Measurements from ENCODE around the gene LGR5.
"Not testable (repeated sequence)": the region's sequence is repeated elsewhere in the genome, so short reads cannot be mapped to it uniquely, and the experiment has no call there.

The LGR5 gene

DNA sequence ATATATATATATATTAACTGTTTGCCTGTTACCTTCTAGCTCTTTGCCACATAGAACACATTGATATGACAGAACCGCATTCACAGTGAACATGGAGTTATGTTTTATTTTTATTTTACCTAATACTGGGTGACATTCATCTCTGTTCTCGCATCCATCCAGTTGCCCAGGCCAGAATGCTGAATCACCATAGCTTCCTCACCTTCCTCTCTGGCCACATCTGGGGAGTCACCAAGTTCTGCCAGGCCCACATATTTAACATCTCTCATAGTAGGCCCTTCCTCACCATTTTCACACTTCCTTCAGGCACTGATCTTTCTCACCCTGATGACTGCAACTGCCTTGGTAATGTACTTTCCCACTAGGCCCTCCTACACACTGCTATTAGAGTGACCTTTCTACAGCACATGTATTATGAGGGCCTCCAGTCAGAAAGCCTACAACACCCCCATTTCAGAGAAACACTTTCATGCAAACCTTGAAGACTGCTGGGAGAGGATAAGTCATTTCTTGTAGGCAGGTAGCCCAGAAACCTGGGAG is 106.8 kb downstream of the LGR5 start:
- no peak for DNase-seq

GRCh38 chr12:71548893-71549292 is 109.3 kb downstream of the LGR5 start:
- peak in 1 of 56 donors; percentile 15 for DNase-seq

GRCh38 chr12:71551529-71551928 is 111.9 kb downstream of the LGR5 start:
- peak in 1 of 56 donors; percentile 4 for DNase-seq

DNA sequence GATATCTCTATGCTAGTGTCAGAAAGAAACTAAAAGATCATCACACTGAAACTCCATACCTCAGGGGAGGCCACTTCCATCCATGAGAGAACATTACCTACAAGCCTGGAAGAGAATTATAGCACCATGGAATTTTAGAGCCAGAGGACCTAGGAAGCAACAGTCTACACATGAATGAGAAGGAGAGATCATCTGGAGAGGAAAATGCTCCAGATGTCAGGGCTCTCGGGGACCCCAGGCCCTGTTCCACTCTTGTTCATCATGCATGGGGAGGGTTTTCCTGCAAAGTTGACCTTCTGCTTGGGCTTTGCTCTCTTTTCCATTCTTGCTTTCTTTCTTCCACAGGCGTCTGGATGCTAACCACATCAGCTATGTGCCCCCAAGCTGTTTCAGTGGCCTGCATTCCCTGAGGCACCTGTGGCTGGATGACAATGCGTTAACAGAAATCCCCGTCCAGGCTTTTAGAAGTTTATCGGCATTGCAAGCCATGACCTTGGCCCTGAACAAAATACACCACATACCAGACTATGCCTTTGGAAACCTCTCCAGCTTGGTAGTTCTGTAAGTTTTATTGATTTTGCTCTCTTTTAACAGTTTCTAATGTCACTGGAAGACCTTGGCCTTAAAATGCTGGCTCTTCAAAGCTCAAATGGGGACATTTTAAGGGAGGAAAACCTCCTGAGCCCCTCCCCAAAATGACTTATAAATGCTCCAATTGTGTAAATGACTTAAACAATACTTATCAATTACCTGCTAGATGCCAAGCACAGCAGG is 113.3 kb downstream of the LGR5 start:
- DNase-seq, result no peak

GRCh38 chr12:71555191-71555590 is 115.6 kb downstream of the LGR5 start:
- DNase-seq, result no peak

DNA sequence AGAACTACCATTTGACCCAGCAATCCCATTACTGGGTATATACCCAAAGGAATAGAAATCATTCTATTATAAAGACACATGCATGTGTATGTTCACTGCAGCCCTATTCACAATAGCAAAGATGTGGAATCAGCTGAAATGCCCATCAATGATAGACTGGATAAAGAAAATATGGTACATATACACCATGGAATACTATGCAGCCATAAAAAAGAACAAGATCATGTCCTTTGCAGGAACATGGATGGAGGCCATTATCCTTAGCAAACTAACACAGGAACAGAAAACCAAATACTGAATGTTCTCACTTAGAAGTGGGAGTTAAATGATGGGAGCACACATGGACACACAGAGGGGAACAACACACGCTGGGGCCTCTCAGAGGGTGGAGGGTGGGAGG is 116.2 kb downstream of the LGR5 start:
- DNase-seq, result not testable (repeated sequence)

DNA sequence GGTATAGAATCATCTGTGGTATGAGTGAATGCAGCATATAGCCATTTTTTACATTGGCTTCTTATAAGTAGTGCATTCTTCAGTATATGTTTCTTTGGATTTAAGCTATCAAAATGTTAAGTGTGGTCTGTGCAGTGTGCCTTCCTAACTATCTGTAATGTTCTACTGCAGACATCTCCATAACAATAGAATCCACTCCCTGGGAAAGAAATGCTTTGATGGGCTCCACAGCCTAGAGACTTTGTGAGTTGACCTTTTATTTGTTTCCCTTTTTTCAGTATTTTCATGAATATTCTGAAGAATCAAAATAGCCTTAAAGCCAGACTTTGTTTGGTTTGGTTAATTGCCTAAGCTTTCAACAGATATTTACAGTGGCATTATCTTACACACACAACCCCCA is 116.8 kb downstream of the LGR5 start:
- no peak for DNase-seq

DNA sequence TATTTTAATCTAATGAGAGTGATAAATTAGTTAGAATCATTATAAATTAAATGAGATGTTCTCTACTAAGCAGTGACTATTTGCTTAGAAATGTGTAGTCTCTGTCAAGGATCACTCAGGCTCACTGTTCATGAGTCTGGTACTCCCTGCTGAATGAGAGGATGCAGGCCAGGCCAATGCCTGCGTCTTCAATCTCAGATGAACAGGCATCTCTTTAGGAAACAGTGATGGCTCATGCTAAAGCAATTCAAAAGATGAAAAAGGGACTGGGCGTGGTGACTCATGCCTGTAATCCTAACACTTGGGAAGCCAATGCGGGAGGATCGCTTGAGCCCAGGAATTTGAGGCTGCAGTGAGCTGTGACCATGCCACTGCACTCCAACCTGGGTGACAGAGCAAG is 117.3 kb downstream of the LGR5 start:
- no peak for DNase-seq

- DNase-seq, result no peak
These were observed 118.8 kb downstream of the LGR5 start for GRCh38 chr12:71558445-71558844.

DNA sequence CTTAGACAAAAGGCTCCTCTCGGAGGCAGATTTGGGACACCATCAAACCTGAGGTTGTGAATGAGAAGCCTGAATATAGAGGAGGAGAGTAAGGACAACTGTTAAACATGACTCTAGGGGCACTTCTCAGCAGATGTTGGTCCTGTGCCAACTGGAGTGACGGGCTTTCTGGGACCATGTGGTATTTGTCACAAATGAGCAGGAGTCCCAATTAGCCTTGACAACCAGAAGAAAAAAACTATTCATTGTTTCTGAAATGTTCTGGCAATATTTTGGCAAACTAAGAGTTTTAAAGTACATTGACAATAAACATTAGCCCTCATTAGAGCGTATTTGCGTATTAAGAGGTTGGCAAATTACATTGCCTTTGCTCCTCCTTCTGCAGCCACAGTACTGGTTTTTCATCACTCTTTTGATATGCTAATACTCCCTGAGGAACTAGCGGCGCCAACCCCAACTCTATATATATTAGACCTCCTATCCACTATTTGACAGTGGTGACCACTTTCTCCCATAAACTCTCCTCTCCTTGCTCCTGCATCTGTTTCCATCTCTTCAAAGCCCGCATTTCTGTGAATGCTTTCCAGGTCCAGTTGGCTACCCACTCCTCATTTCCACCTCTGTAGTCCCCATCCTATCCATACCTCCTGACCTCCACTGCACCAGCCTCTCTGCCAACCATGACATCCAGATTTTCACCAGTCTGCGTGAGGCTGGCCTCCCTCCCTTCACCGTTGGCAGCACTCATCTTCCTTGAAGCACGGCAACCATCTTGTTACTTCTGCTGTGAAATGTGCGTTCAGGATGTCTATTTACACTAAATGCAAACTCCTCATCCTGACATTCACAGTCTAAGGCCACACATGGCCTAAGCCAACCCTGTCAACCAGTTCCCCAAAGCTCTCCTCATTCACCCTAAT is 123.3 kb downstream of the LGR5 start:
- peak in 2 of 56 donors; percentile 8 to 37 for DNase-seq

DNA sequence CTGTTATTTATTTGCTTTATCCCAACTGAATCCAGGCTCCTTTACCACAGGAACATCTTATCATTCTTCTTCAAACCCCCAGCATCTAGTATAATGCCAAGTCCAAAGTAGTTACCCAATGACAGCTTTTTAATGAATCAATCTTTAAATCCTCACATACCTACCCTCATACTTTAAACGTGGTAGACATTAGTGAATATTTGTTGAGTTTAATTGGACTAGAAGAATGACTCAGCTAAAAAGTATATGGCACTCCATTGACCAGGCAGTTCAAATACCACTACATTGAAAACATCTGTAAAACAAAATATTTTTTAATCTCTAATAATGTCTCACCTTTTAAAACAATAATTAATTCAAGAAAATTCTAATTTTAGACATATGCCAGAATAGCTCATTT is 125.9 kb downstream of the LGR5 start:
- DNase-seq, result no peak

DNA sequence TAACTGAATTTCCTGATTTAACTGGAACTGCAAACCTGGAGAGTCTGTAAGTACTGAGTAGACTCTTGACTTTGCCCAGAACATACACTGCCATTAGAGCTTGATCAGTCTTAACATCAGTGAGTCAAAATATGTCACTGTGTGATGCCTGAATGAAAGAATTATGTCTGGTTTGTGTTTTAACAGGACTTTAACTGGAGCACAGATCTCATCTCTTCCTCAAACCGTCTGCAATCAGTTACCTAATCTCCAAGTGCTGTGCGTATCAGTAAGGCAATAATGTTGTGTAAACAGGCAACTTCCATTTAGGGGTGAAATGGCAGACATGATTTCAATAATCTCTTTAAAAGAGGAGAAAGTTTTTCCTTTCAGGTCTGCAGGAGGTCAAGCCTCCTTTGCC is 127.1 kb downstream of the LGR5 start:
- no peak for DNase-seq

DNA sequence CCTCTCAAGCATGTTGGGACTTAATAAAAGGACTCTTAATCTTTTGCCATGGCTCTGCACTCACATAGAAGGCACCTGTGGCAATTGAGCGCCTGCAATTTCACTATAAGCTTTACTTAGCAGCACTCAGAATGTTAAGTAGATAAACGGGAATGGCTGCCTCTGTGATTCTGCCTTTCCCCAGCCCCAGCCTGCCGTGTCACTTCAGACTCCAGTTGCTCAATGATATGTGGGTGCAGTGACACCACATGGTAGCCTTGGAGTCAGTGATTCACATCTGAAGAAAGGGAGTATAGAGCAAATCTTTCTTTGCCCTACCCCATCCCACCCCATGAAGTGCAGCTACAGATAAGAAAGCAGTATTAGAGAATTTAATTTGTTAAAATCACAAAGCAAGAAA is 127.9 kb downstream of the LGR5 start:
- peak in 17 of 56 donors; percentile 2 to 36 (median 12) for DNase-seq

DNA sequence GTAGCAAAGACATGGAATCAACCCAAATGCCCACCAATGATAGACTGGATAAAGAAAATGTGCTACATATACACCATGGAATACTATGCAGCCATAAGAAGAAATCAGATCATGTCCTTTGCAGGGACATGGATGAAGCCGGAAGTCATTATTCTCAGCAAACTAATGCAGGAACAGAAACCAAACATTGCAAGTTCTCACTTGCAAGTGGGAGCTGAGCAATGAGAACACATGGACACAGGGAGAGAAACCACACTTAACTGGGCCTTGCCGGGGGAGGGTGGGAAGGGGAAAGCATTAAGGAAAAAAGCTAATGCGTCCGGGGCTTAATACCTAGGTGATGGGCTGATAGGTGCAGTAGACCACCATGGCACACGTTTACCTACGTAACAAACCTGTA is 130.3 kb downstream of the LGR5 start:
- not testable (repeated sequence) for DNase-seq

- DNase-seq, result no peak
These were observed 136.9 kb downstream of the LGR5 start for GRCh38 chr12:71576496-71576895.

DNA sequence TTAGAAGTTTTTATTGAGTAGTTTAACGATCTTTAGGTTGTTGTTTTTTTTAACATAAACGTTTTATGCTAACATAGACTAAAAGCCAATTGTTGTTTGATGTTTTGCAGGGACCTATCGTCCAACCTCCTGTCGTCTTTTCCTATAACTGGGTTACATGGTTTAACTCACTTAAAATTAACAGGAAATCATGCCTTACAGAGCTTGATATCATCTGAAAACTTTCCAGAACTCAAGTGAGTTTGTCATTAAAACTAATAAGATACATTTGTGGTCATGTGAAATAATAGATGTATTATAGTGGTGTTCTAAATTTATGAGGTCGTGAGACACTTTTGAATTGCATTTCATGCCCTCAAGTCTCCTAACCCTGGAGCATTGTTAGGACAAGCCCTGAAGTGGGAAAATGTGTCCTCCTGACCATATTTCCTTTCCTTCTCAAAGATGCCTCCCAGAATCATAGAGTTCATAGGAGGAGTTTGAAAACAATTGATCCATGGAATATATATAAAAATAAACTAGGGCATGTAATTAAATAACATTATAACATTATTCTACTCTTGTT is 139.2 kb downstream of the LGR5 start:
- no peak for DNase-seq

DNA sequence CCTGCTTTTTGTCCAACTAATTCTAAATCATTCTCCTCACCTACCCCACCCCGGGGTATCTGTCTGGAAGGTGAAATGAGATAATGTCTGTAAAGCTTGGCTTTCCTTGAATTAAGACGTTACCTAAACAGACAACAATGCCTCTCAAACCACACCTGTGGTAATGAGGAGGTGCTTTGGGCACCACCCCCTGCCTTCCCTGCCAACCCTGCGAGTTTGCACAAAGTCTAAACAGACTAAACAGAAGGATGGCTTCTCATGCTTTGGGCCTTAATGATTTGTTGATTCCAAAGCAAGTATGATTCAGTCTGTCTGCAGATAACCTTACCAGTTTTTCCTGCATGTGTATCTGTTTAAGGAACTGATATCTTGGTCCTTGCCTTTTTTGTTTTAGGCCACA is 141.6 kb downstream of the LGR5 start:
- DNase-seq, result no peak

- DNase-seq, result no peak
These were observed 143.3 kb downstream of the LGR5 start for GRCh38 chr12:71582925-71583324.

- no peak for DNase-seq
These were observed 144.8 kb downstream of the LGR5 start for GRCh38 chr12:71584356-71584755.

DNA sequence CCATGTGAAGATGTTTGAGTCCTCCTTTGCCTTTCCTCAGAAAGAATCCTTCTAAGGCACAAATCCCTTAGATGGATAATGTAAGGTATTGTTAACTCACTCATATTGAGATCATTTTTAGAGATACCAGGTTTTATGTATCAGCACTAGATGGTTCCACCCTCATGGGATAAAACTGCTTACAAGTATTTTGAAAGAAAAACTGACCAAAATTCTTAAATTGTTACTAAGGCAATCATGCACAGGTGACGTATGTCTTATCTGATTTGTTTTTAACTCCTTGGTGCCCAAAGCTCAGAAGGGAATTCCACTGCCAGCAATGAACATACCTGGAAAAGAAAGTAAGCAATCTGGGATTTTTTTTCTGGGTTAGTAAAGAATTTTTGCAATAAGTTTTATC is 145.6 kb downstream of the LGR5 start:
- no peak for DNase-seq

DNA sequence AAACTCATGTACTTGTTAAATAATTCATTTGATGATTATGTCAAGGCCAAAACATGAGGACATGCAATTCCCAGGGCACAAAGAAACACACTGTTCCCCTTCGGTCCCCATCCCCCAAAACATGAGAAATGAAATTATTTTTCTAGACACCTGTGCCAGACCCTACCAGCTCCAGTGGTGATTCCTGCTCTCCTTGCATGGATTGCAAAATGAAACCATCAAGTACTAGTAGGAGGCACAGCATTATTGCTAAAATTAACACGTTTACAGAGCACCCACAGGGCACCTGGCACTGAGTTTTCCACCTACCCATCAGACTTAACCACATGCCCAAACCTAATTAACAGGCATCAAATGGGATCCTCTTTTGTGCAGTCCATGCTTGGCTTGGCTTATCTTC is 147.4 kb downstream of the LGR5 start:
- DNase-seq, result no peak

- DNase-seq, result no peak
These were observed 149.9 kb downstream of the LGR5 start for GRCh38 chr12:71589478-71589881.
